ENCODE measurements around the gene PARD3B. TPM values are rescaled to one million over a fixed set of nuclear protein-coding genes. Genes with fewer than 3 reads are reported as not detected.
"Not testable (repeated sequence)": the region's sequence is repeated elsewhere in the genome, so short reads cannot be mapped to it uniquely, and the experiment has no call there.

PARD3B gene
- total RNA-seq, 1 donor from 2014 or later = 6.4 TPM

- peak in 1 of 2 donors; percentile 51 for DNase-seq (ENCODE audit: low read depth in 2 of 2)
Observed at GRCh38 chr2:204538182-204539018, 6.9 kb upstream of the PARD3B start.

- DNase-seq (ENCODE audit: low read depth in 2 of 2) = peak; percentile 32 to 89
Observed at GRCh38 chr2:204539019-204539385, 6.3 kb upstream of the PARD3B start.

GRCh38 chr2:204541637-204542036 is 3.6 kb upstream of the PARD3B start:
- no peak for DNase-seq (ENCODE audit: low read depth in 2 of 2)

GRCh38 chr2:204542982-204543608 is 2.2 kb upstream of the PARD3B start:
- DNase-seq (ENCODE audit: low read depth in 2 of 2) = no peak

GRCh38 chr2:204545861-204546735 is 823 bp downstream of the PARD3B start:
- peak in 1 of 2 donors; percentile 25 for DNase-seq (ENCODE audit: low read depth in 2 of 2)

- DNase-seq (ENCODE audit: low read depth in 2 of 2) = no peak
Observed at GRCh38 chr2:204550751-204551511, 5.7 kb downstream of the PARD3B start.

- no peak for DNase-seq (ENCODE audit: low read depth in 2 of 2)
Observed at GRCh38 chr2:204551512-204551863, 6.2 kb downstream of the PARD3B start.

- DNase-seq (ENCODE audit: low read depth in 2 of 2) = no peak
Observed at GRCh38 chr2:204557604-204558003, 12.3 kb downstream of the PARD3B start.

- DNase-seq (ENCODE audit: low read depth in 2 of 2) = not testable (repeated sequence)
Observed at GRCh38 chr2:204559358-204559757, 14.1 kb downstream of the PARD3B start.

GRCh38 chr2:204560902-204561301 is 15.6 kb downstream of the PARD3B start:
- DNase-seq (ENCODE audit: low read depth in 2 of 2) = no peak

- DNase-seq (ENCODE audit: low read depth in 2 of 2) = no peak
Observed at GRCh38 chr2:204561771-204562170, 16.5 kb downstream of the PARD3B start.

GRCh38 chr2:204566439-204566838 is 21.2 kb downstream of the PARD3B start:
- DNase-seq (ENCODE audit: low read depth in 2 of 2) = no peak

- DNase-seq (ENCODE audit: low read depth in 2 of 2) = no peak
Observed at GRCh38 chr2:204570421-204570820, 25.1 kb downstream of the PARD3B start.

- no peak for DNase-seq (ENCODE audit: low read depth in 2 of 2)
Observed at GRCh38 chr2:204571041-204571440, 25.8 kb downstream of the PARD3B start.

GRCh38 chr2:204571911-204572310 is 26.6 kb downstream of the PARD3B start:
- DNase-seq (ENCODE audit: low read depth in 2 of 2) = no peak

- no peak for DNase-seq (ENCODE audit: low read depth in 2 of 2)
Observed at GRCh38 chr2:204573221-204573620, 27.9 kb downstream of the PARD3B start.

- no peak for DNase-seq (ENCODE audit: low read depth in 2 of 2)
Observed at GRCh38 chr2:204574486-204574885, 29.2 kb downstream of the PARD3B start.

GRCh38 chr2:204575463-204575862 is 30.2 kb downstream of the PARD3B start:
- no peak for DNase-seq (ENCODE audit: low read depth in 2 of 2)

GRCh38 chr2:204576362-204576979 is 31.2 kb downstream of the PARD3B start:
- DNase-seq (ENCODE audit: low read depth in 2 of 2) = no peak

GRCh38 chr2:204578928-204579598 is 33.8 kb downstream of the PARD3B start:
- DNase-seq (ENCODE audit: low read depth in 2 of 2) = no peak

Measured in dermis microvascular lymphatic vessel endothelial cell (primary cell).